CD4-positive, CD25-positive, alpha-beta regulatory T cell (primary cell): ENCODE measurements around the gene INO80E. TPM values are rescaled to one million over a fixed set of nuclear protein-coding genes. Genes with fewer than 3 reads are reported as not detected.

Experiments
- ATAC-seq, 2 donors: fragments of 150-1000 bp; cut with Tn5 transposase; one replicate each; pipeline ENCODE4 v1.10.0; 2021; ENCODE audit warnings: low read depth in 2 of 2, moderate number of reproducible peaks in 2 of 2, moderate library complexity in 1 of 2
- DNase-seq, 3 donors: peaks; one replicate each; pipeline versions ENCODE4 v3.0.0 to v3.0.0-alpha.2; 2012 to 2022; ENCODE audit warnings: mixed read lengths in 1 of 3
- H3K27ac ChIP-seq: one replicate; pipeline ENCODE4 v1.7.0; 2013; ENCODE audit warnings: mild to moderate bottlenecking, low read length; ENCODE audit not compliant: insufficient read depth, poor library complexity, severe bottlenecking
- H3K27me3 ChIP-seq: one replicate; pipeline ENCODE4 v1.7.0; 2013; ENCODE audit warnings: low read length; ENCODE audit not compliant: control insufficient read depth, insufficient read depth
- H3K36me3 ChIP-seq: one replicate; pipeline ENCODE4 v1.7.0; 2013; ENCODE audit warnings: mild to moderate bottlenecking, low read length, moderate library complexity; ENCODE audit not compliant: control insufficient read depth, insufficient read depth
- H3K4me1 ChIP-seq: 2 replicates; pipeline ENCODE4 v1.7.0; 2013; ENCODE audit warnings: mild to moderate bottlenecking, low read length; ENCODE audit not compliant: insufficient read depth, control insufficient read depth, poor library complexity, severe bottlenecking
- H3K4me3 ChIP-seq: one replicate; pipeline ENCODE4 v1.7.0; 2013; ENCODE audit warnings: low read depth, mild to moderate bottlenecking, low read length, moderate library complexity
- H3K9me3 ChIP-seq, 2 experiments: 1 replicate in 1 of 2; 2 replicates in 1 of 2; pipeline ENCODE4 v1.7.0; 2013; ENCODE audit warnings: low read length in 2 of 2, mild to moderate bottlenecking in 1 of 2, moderate library complexity in 1 of 2; ENCODE audit not compliant: control insufficient read depth in 2 of 2
- H3K27ac Mint-ChIP-seq, 3 donors: one replicate each; pipeline ENCODE4 v1.8.0; 2020 to 2022; ENCODE audit warnings: mild to moderate bottlenecking in 3 of 3, mixed read lengths in 3 of 3, moderate library complexity in 2 of 3
- H3K27me3 Mint-ChIP-seq: one replicate; pipeline ENCODE4 v1.8.0; 2022; ENCODE audit warnings: mild to moderate bottlenecking, mixed read lengths
- H3K36me3 Mint-ChIP-seq: one replicate; pipeline ENCODE4 v1.8.0; 2020; ENCODE audit warnings: mixed read lengths
- H3K4me1 Mint-ChIP-seq, 4 donors: one replicate each; pipeline ENCODE4 v1.8.0; 2020 to 2022; ENCODE audit warnings: mixed read lengths in 4 of 4, mild to moderate bottlenecking in 1 of 4
- H3K4me3 Mint-ChIP-seq, 4 donors: one replicate each; pipeline ENCODE4 v1.8.0; 2020 to 2022; ENCODE audit warnings: mild to moderate bottlenecking in 4 of 4, mixed read lengths in 4 of 4, moderate library complexity in 3 of 4
- H3K9me3 Mint-ChIP-seq, 7 donors: one replicate each; pipeline ENCODE4 v1.8.0; 2020 to 2022; ENCODE audit warnings: mixed read lengths in 7 of 7, mild to moderate bottlenecking in 3 of 7, moderate library complexity in 2 of 7
- polyA plus RNA-seq, 4 donors: library from polyadenylated mRNA; unstranded; fragments of 300-500 nt; fragmentation: Illumina TruSeq; gene quantifications; one replicate each; pipeline ENCODE4 v1.2.3, GENCODE V29; 2021
- total RNA-seq: library from RNA; stranded (reverse); gene quantifications from one replicate; pipeline ENCODE4 v1.2.3, GENCODE V29; 2022

INO80E gene
- total and polyA plus RNA-seq, 5 donors from 2014 or later = 5.0 to 105 (median 6.4) TPM

DNA sequence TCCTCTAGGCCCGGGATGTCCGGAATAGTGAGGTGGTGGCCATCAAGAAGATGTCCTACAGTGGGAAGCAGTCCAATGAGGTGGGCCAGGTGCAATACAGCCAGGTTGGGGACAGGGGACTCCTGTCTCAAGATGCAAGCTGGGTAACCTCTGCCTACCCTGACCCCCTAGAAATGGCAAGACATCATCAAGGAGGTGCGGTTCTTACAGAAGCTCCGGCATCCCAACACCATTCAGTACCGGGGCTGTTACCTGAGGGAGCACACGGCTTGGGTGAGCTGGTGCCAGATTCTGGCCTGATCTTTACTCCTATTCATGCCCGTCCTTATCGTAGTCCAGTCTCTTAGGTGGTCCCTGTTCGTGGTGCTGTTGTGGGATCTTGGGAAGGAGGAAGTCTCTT lies 18.0 kb upstream of the INO80E start:
- peak overlapping the region in 1 of 3 donors; percentile 52 for H3K27ac Mint-ChIP-seq
- no peak overlapping the region for H3K4me3 ChIP-seq
- peak overlapping the region in 1 of 4 donors; percentile 37 for H3K4me3 Mint-ChIP-seq
- DNase-seq (no peak), ATAC-seq (no peak)
- no peaks in the 10 kb centered on the region for H3K27me3 Mint-ChIP-seq
- no peaks in the 10 kb centered on the region for H3K27me3 ChIP-seq
- peaks cover 49% of the 10 kb centered on the region for H3K36me3 ChIP-seq
- H3K4me1 Mint-ChIP-seq = peaks cover 13 to 38% (median 25%) of the 10 kb centered on the region in 4 donors
- no peaks in the 10 kb centered on the region for H3K9me3 Mint-ChIP-seq
- H3K27ac ChIP-seq = no peak overlapping the region
- H3K36me3 Mint-ChIP-seq = peaks cover 21% of the 10 kb centered on the region
- peaks cover 36% of the 10 kb centered on the region for H3K4me1 ChIP-seq
- H3K9me3 ChIP-seq = no peaks in the 10 kb centered on the region

- H3K27ac ChIP-seq = no peak overlapping the region
- peaks cover 56% of the 10 kb centered on the region for H3K36me3 ChIP-seq
- H3K36me3 Mint-ChIP-seq = peaks cover 26% of the 10 kb centered on the region
- peak overlapping the region in 1 of 3 donors; percentile 73 for H3K27ac Mint-ChIP-seq
- H3K4me1 Mint-ChIP-seq = peaks cover 13 to 34% (median 22%) of the 10 kb centered on the region in 4 donors
- H3K4me3 ChIP-seq = no peak overlapping the region
- peak overlapping the region in 1 of 4 donors; percentile 9 for H3K4me3 Mint-ChIP-seq
- H3K27me3 ChIP-seq = no peaks in the 10 kb centered on the region
- H3K9me3 Mint-ChIP-seq = no peaks in the 10 kb centered on the region
- peaks cover 33% of the 10 kb centered on the region for H3K4me1 ChIP-seq
- no peak for DNase-seq
- no peaks in the 10 kb centered on the region for H3K27me3 Mint-ChIP-seq
- H3K9me3 ChIP-seq = no peaks in the 10 kb centered on the region
- no peak for ATAC-seq
These were observed 17.3 kb upstream of the INO80E start for GRCh38 chr16:29978564-29979270.

DNA sequence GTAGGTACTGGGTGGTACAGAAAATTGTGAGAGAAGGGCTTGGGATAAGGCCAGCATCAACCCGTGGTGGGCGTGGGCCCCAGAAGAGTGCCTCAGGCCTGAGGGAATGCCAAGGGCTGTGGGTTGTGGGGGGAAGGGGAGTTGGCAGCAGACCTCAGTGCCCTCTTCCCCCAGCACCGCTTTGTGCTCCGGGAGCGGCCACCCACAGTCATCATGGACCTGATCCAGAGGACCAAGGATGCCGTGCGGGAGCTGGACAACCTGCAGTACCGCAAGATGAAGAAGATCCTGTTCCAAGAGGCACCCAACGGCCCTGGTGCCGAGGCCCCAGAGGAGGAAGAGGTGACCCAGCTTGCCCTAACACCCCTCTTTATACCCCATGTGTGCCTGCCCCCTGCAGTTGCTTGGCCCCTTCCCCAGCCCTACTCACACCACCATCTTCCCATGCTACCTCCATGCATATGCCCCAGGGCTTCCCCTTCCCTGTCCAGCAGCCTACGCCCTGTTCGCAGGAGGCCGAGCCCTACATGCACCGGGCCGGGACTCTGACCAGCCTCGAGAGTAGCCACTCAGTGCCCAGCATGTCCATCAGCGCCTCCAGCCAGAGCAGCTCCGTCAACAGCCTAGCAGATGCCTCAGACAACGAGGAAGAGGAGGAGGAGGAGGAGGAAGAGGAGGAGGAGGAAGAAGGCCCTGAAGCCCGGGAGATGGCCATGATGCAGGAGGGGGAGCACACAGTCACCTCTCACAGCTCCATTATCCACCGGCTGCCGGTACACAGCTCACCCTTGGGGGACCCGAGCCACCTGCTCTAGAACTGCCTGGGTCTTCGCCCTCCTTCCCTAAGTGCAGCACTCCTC lies 13.3 kb upstream of the INO80E start:
- no peak for ATAC-seq
- H3K4me3 ChIP-seq = no peak overlapping the region
- Mint-ChIP-seq H3K9me3 (no peaks in the 10 kb centered on the region), H3K27ac (no peak overlapping the region), H3K4me3 (no peak overlapping the region), H3K4me1 (no peaks in the 10 kb centered on the region), H3K27me3 (no peaks in the 10 kb centered on the region), H3K36me3 (peaks cover 31% of the 10 kb centered on the region)
- peaks cover 84% of the 10 kb centered on the region for H3K36me3 ChIP-seq
- no peaks in the 10 kb centered on the region for H3K4me1 ChIP-seq
- H3K27me3 ChIP-seq = no peaks in the 10 kb centered on the region
- no peak overlapping the region for H3K27ac ChIP-seq
- DNase-seq = no peak
- no peaks in the 10 kb centered on the region for H3K9me3 ChIP-seq

GRCh38 chr16:29983420-29984136 lies 12.5 kb upstream of the INO80E start:
- Histone ChIP-seq H3K36me3 (peaks cover 81% of the 10 kb centered on the region), H3K9me3 (no peaks in the 10 kb centered on the region), H3K27me3 (no peaks in the 10 kb centered on the region), H3K27ac (no peak overlapping the region), H3K4me3 (no peak overlapping the region), H3K4me1 (no peaks in the 10 kb centered on the region)
- no peaks in the 10 kb centered on the region for H3K27me3 Mint-ChIP-seq
- DNase-seq = no peak
- peak overlapping the region in 1 of 3 donors; percentile 9 for H3K27ac Mint-ChIP-seq
- peaks cover 38% of the 10 kb centered on the region for H3K36me3 Mint-ChIP-seq
- H3K9me3 Mint-ChIP-seq = no peaks in the 10 kb centered on the region
- ATAC-seq = no peak
- H3K4me3 Mint-ChIP-seq = no peak overlapping the region
- no peaks in the 10 kb centered on the region for H3K4me1 Mint-ChIP-seq

DNA sequence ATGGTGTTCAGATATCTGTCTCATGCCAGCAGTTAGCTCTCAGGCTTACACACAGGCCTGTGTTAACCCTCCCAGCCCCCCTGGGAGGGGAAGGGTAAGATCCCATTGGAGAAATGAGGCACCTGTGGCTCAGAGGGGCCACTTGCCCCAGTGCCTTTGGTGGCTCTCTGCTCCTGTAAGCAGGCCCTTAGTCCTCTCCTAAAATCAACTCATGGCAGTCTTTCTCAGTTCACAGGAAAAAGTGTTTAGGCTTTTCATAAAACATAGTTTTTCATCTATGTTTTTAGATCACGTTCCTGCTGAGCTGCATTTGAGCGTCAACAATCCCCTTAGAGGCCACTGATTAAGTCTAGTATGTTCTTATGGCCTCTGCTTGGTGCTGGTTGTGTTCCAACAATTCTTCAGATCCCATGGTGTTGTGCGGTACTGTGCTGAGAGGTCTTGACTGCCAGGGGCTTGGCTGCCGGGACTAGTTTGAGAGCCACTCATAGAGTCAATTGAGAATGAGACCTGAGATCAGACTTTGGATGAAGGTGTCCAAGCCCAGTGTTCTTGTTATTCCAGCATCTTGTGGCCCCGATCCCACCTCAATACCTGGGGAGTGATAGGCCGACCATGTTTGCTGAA lies 11.8 kb upstream of the INO80E start:
- Histone ChIP-seq H3K27ac (no peak overlapping the region), H3K27me3 (no peaks in the 10 kb centered on the region), H3K4me1 (no peaks in the 10 kb centered on the region), H3K36me3 (peaks cover 77% of the 10 kb centered on the region), H3K9me3 (no peaks in the 10 kb centered on the region), H3K4me3 (no peak overlapping the region)
- Mint-ChIP-seq H3K27me3 (no peaks in the 10 kb centered on the region), H3K9me3 (no peaks in the 10 kb centered on the region), H3K4me3 (no peak overlapping the region), H3K4me1 (no peaks in the 10 kb centered on the region), H3K27ac (peak overlapping the region; percentile 9 to 59 (median 48)), H3K36me3 (peaks cover 38% of the 10 kb centered on the region)
- no peak for DNase-seq
- ATAC-seq = no peak

- H3K4me1 Mint-ChIP-seq = no peaks in the 10 kb centered on the region
- Histone ChIP-seq H3K27ac (no peak overlapping the region), H3K4me1 (no peaks in the 10 kb centered on the region), H3K36me3 (peaks cover 77% of the 10 kb centered on the region), H3K27me3 (no peaks in the 10 kb centered on the region), H3K4me3 (no peak overlapping the region), H3K9me3 (no peaks in the 10 kb centered on the region)
- DNase-seq = no peak
- peak overlapping the region in 1 of 3 donors; percentile 48 for H3K27ac Mint-ChIP-seq
- H3K9me3 Mint-ChIP-seq = no peaks in the 10 kb centered on the region
- H3K27me3 Mint-ChIP-seq = no peaks in the 10 kb centered on the region
- H3K4me3 Mint-ChIP-seq = no peak overlapping the region
- no peak for ATAC-seq
- H3K36me3 Mint-ChIP-seq = peaks cover 34% of the 10 kb centered on the region
These were observed 11.3 kb upstream of the INO80E start for GRCh38 chr16:29984764-29985147.

GRCh38 chr16:29985271-29985811 lies 10.7 kb upstream of the INO80E start:
- H3K27ac Mint-ChIP-seq = no peak overlapping the region
- H3K4me1 Mint-ChIP-seq = no peaks in the 10 kb centered on the region
- Histone ChIP-seq H3K36me3 (peaks cover 75% of the 10 kb centered on the region), H3K4me1 (no peaks in the 10 kb centered on the region), H3K27ac (no peak overlapping the region), H3K4me3 (no peak overlapping the region), H3K9me3 (no peaks in the 10 kb centered on the region), H3K27me3 (no peaks in the 10 kb centered on the region)
- H3K4me3 Mint-ChIP-seq = peak overlapping the region in 1 of 4 donors; percentile 60
- no peaks in the 10 kb centered on the region for H3K9me3 Mint-ChIP-seq
- peaks cover 33% of the 10 kb centered on the region for H3K36me3 Mint-ChIP-seq
- DNase-seq (no peak), ATAC-seq (no peak)
- no peaks in the 10 kb centered on the region for H3K27me3 Mint-ChIP-seq
